Caco-2 (cell line): ENCODE measurements around the gene DNER. TPM values are rescaled to one million over a fixed set of nuclear protein-coding genes. Genes with fewer than 3 reads are reported as not detected.

Experiments
- BruUV-seq: library from RNA; stranded (reverse); fragments of 400-500 nt; replicated peaks from 2 replicates; lab custom pipeline; 2021; lab: Mats Ljungman, UMichigan
- CTCF ChIA-PET: fragments of 300-600 bp; sonication (Branson Sonifier 250); formaldehyde crosslinking; loops from one replicate; lab custom pipeline; 2022; ENCODE audit warnings: antibody characterized with exemption; lab: Charles Lee
- POLR2A ChIA-PET: fragments of 300-600 bp; sonication (Branson Sonifier 250); formaldehyde crosslinking; loops from one replicate; lab custom pipeline; 2022; ENCODE audit warnings: antibody characterized with exemption; lab: Charles Lee
- DNase-seq, 2 experiments: peaks; one replicate each; pipeline versions ENCODE4 v3.0.0 to v3.0.0-alpha.2; 2020 to 2022
- H3K27me3 ChIP-seq: replicated peaks from 2 replicates; pipeline ENCODE4 v1.6.0; 2011; ENCODE audit warnings: low read length; ENCODE audit not compliant: control insufficient read depth, insufficient read depth
- H3K36me3 ChIP-seq: 2 replicates; pipeline ENCODE4 v1.5.1; 2011; ENCODE audit warnings: low read length; ENCODE audit not compliant: control insufficient read depth, insufficient read depth
- H3K4me1 ChIP-seq: fragments of 250-450 bp; sonication (Bioruptor Pico); 2 replicates; pipeline ENCODE4 v1.5.1; 2020; ENCODE audit warnings: mild to moderate bottlenecking
- H3K4me3 ChIP-seq: 2 replicates; pipeline ENCODE4 v1.5.1; 2011; ENCODE audit warnings: low read depth, mild to moderate bottlenecking, control low read depth, low read length
- H3K9me3 ChIP-seq: fragments of 250-450 bp; sonication (Bioruptor Pico); 2 replicates; pipeline ENCODE4 v1.5.1; 2020; ENCODE audit warnings: mild to moderate bottlenecking, moderate library complexity
- H3K27ac Mint-ChIP-seq: one replicate; pipeline ENCODE4 v1.8.0; 2022; ENCODE audit warnings: mixed read lengths; ENCODE audit not compliant: unreplicated experiment
- H3K27me3 Mint-ChIP-seq: one replicate; pipeline ENCODE4 v1.8.0; 2022; ENCODE audit warnings: mixed read lengths; ENCODE audit not compliant: insufficient read depth, unreplicated experiment
- H3K36me3 Mint-ChIP-seq: one replicate; pipeline ENCODE4 v1.8.0; 2022; ENCODE audit warnings: mild to moderate bottlenecking, mixed read lengths; ENCODE audit not compliant: insufficient read depth, unreplicated experiment
- H3K4me1 Mint-ChIP-seq: one replicate; pipeline ENCODE4 v1.8.0; 2022; ENCODE audit warnings: low read depth, mixed read lengths; ENCODE audit not compliant: unreplicated experiment
- H3K4me3 Mint-ChIP-seq: one replicate; pipeline ENCODE4 v1.8.0; 2022; ENCODE audit warnings: mild to moderate bottlenecking, moderate library complexity, mixed read lengths; ENCODE audit not compliant: unreplicated experiment
- H3K9me3 Mint-ChIP-seq: one replicate; pipeline ENCODE4 v1.8.0; 2022; ENCODE audit warnings: mixed read lengths; ENCODE audit not compliant: unreplicated experiment
- CTCF ChIP-seq, 2 experiments: fragments of 200-600 bp in 1 of 2; IDR thresholded peaks; 1 replicate in 1 of 2; 2 replicates in 1 of 2; pipeline versions ENCODE4 v1.5.1 to v1.8.0; 2011 to 2022; ENCODE audit warnings: antibody characterized with exemption in 1 of 2, control low read depth in 1 of 2, inconsistent platforms in 1 of 2, low read depth in 1 of 2, low read length in 1 of 2, mild to moderate bottlenecking in 1 of 2, moderate library complexity in 1 of 2; ENCODE audit not compliant: insufficient read depth in 1 of 2, severe bottlenecking in 1 of 2, unreplicated experiment in 1 of 2
- intact Hi-C: fragments of 100-400 bp; cut with micrococcal nuclease; formaldehyde crosslinking; loops from one replicate; pipeline ENCODE4 v1.10.0; 2022; ENCODE audit not compliant: unreplicated experiment
- total RNA-seq: library from RNA; stranded (reverse); gene quantifications from 2 replicates; pipeline ENCODE4 v1.2.3, GENCODE V29; 2022

The DNER gene
- total RNA-seq, 1 experiment from 2014 or later: not detected

GRCh38 chr2:229431327-229431954 is 282.9 kb downstream of the DNER start:
- no peaks in the 10 kb centered on the region for H3K9me3 ChIP-seq
- POLR2A ChIA-PET: no interaction called here
- peak in 1 of 2 experiments; percentile 13 for DNase-seq

DNA sequence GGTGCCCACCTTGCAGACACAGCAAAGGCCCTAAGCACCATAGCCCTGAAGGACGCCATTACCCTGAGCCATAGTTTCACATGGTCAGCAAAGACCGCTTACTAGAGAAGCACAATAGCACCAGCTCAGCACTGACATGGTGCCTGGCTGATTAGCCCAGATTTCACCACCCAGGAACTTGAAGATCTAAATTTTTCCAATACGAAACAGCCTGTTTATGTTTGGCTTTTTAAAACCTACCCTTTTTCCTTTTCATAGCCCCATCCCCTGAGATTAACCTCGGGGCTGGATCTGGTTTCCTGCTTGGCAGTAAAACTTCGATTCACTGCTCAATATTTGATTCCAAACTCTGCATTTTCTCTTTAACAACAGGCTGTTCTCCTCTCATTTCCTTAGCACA is 284.8 kb downstream of the DNER start:
- H3K4me3 Mint-ChIP-seq: no peak overlapping the region
- H3K9me3 ChIP-seq: no peaks in the 10 kb centered on the region
- no peak for TF ChIP-seq CTCF (IDR thresholded peaks at IDR 0.05; ENCODE audit: insufficient read depth in 1 of 2, low read depth in 1 of 2, low read length in 1 of 2, severe bottlenecking in 1 of 2, unreplicated experiment in 1 of 2)
- H3K36me3 ChIP-seq: no peaks in the 10 kb centered on the region
- no TSS peak for BruUV-seq
- no peaks in the 10 kb centered on the region for H3K27me3 ChIP-seq
- peaks cover 9% of the 10 kb centered on the region for H3K27me3 Mint-ChIP-seq
- no peak for DNase-seq
- no peak overlapping the region for H3K27ac Mint-ChIP-seq
- no peaks in the 10 kb centered on the region for H3K4me1 Mint-ChIP-seq
- H3K36me3 Mint-ChIP-seq: no peaks in the 10 kb centered on the region
- POLR2A ChIA-PET: no interaction called here
- CTCF ChIA-PET: no interaction called here
- H3K9me3 Mint-ChIP-seq: no peaks in the 10 kb centered on the region
- H3K4me3 ChIP-seq: no peak overlapping the region
- no peaks in the 10 kb centered on the region for H3K4me1 ChIP-seq
- intact Hi-C loops: no loop called here

More at GRCh38 chr2:229431327-229431954, 282.9 kb downstream of the DNER start:
- no peaks in the 10 kb centered on the region for H3K4me1 ChIP-seq
- no peaks in the 10 kb centered on the region for H3K36me3 ChIP-seq
- no peaks in the 10 kb centered on the region for H3K27me3 ChIP-seq
- Mint-ChIP-seq H3K9me3 (no peaks in the 10 kb centered on the region), H3K27me3 (peaks cover 9% of the 10 kb centered on the region), H3K4me1 (no peaks in the 10 kb centered on the region), H3K4me3 (no peak overlapping the region), H3K27ac (no peak overlapping the region), H3K36me3 (no peaks in the 10 kb centered on the region)
- peak; percentile 15 to 31 for TF ChIP-seq CTCF (IDR thresholded peaks at IDR 0.05; ENCODE audit: insufficient read depth in 1 of 2, low read depth in 1 of 2, low read length in 1 of 2, severe bottlenecking in 1 of 2, unreplicated experiment in 1 of 2)
- H3K4me3 ChIP-seq: no peak overlapping the region
- no TSS peak for BruUV-seq
- intact Hi-C loops: loop anchor here (1.0 kb wide), 1 partner anchor 156 kb away; no protein-coding TSS in a partner anchor
- CTCF ChIA-PET: interaction anchor here (0.6 to 1.3 kb wide), 8 partner anchors 14 to 1669 kb away, joined by 3 to 28 read pairs (median 4); no protein-coding TSS in a partner anchor

DNA sequence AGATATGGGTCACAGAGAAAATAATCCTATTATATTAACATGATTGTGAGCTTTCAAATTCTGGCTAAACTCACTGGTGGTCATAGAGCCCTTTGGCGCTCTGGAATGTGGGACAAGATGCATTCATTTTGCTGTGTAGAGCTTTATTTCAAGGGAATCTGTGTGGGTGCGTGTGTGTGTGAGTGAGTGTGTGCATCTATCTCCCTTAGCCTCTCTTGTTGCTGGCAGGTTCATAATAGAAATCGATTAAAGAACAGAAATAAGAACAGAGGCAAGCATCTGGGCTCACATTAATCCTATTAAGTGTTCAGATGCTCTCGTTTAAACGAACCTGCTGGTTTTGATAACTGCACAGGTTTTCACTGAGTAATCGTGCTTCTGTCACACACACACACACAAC is 287.9 kb downstream of the DNER start:
- no peak for DNase-seq
- no peaks in the 10 kb centered on the region for H3K4me1 ChIP-seq
- CTCF ChIA-PET: interaction anchor here (0.7 to 0.9 kb wide), 2 partner anchors 18 to 24 kb away, joined by 4 to 8 read pairs; no protein-coding TSS in a partner anchor
- intact Hi-C loops: no loop called here
- H3K27me3 ChIP-seq: no peaks in the 10 kb centered on the region
- peaks cover 7% of the 10 kb centered on the region for H3K27me3 Mint-ChIP-seq
- POLR2A ChIA-PET: no interaction called here
- H3K9me3 ChIP-seq: no peaks in the 10 kb centered on the region
- no peak for TF ChIP-seq CTCF (IDR thresholded peaks at IDR 0.05; ENCODE audit: insufficient read depth in 1 of 2, low read depth in 1 of 2, low read length in 1 of 2, severe bottlenecking in 1 of 2, unreplicated experiment in 1 of 2)
- peaks cover 18% of the 10 kb centered on the region for H3K9me3 Mint-ChIP-seq
- H3K4me3 ChIP-seq: no peak overlapping the region
- BruUV-seq: no TSS peak
- H3K36me3 Mint-ChIP-seq: no peaks in the 10 kb centered on the region
- H3K36me3 ChIP-seq: no peaks in the 10 kb centered on the region
- H3K4me1 Mint-ChIP-seq: no peaks in the 10 kb centered on the region
- H3K4me3 Mint-ChIP-seq: no peak overlapping the region
- no peak overlapping the region for H3K27ac Mint-ChIP-seq
